Raji (cell line): ENCODE measurements around the gene RAB11A.

ENCODE experiments used
- POLR2A ChIP-seq: IDR thresholded peaks from 2 replicates; pipeline ENCODE4 v1.6.1; 2011; ENCODE audit warnings: low read depth, low read length, control low read depth; ENCODE audit not compliant: insufficient read depth

Gene RAB11A

DNA sequence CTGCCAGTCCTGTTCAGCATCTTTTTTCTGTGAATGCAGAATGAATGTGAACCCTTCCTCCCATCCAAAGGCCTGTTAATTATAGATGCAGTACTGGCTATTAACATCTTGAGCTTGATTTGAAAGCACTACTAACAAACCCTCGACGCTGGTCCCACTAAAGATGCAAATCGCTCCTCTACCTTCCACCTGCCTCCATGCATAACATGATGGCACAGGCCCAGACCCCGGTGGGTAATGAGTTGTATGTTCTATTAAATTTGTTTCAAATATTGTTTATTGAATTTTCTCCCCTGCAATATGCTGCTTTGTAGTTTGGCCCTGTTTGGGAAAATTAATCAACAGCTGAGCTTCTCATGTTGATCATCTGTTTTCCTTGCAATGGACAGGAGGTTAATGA, 69.3 kb downstream of the RAB11A start:
- TF ChIP-seq POLR2A = no peak

DNA sequence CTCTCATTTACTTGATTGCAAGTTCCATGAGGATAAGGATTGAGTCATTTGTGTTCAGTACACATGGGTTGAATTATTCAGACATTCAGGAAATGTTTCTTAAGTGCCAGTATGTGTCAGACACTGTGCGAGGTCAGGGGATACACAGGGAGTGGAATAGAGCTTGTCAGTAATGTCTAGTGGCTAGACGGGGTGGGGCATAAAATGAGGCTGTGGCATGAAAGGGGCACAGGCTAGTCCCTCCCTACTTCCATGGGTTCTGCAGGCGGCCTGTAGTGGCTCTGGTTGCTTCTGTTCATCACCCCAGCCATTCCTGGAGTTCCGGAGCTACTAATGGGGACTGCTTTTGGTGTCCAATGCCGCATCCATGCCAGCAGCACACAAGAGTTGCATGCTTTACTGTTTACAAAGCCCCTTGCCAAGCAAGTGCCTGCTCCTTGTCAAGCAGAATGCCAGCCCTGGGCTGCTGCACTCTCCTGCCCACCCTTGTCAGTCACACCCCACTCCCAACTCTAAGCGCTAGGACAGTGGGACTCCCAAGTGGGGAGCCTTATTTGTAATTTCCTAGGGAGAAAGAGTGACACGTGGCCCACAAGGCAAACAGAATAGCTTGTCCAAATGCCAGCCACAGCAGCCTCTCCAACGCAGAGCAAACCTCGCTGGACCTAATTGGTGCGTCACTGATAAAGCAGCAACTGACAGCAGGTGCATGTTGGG, 70.8 kb downstream of the RAB11A start:
- no peak for TF ChIP-seq POLR2A

DNA sequence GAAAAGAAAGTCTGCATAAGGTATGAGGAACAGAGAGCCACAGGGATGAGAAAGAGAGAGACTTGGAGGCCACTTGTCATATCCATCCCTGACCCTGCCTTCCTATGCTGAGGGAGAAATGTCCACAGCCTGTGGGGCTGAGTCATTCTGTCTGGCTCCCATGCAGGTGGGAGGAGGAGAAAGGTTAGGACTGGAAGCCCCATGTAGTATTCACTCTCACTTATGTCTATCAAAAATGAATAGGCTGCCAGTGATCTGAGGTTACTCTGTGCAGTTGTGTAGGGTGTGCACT, 71.3 kb downstream of the RAB11A start:
- TF ChIP-seq POLR2A = no peak
